HG03342 (cell line): ENCODE results near the gene TRIM47.

Source experiments
- ATAC-seq: cut with Tn5 transposase; IDR thresholded peaks from one replicate; pipeline ENCODE4 v1.9.1; 2021; ENCODE audit warnings: mild to moderate bottlenecking, moderate library complexity; ENCODE audit not compliant: unreplicated experiment

TRIM47 gene

DNA sequence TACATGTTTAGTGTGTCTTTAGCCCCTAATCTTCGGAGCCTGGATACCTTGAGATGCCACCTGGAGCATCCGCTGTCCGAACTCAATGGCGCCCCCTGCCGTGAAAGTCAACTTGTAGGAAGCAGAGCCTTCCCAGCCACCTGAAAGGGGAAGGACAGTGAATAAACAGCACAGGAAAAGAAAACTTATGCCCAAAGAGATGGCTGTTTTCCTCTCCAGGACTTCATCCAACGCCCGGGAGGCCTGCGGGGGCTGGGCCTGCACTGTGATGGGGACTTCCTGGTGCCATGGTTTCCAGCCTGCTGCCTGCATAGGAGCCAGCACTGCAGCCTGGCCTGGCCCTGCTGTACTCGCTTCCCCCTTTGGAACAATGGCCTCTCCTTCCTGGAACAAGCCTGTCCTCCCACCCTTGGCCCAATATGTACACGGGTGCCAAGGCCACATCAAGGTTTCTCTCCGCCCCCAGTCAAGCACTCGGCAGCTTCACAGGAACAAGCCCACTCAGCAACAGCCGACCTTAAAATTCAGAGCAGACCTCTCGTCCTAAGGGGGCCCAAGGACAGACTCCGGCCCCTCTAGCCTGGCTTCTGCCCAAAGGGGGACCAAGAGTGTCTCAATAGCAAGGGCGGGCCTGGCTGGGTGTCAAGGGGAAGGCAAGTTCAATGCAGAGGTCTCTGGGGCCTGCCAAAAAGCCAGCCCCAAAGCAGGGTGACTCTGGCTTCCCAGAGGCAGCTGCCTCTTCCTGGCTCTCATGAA lies 29.7 kb downstream of the TRIM47 start:
- ATAC-seq = no peak

- no peak for ATAC-seq
Measured at GRCh38 chr17:75847614-75848522, 30.5 kb downstream of the TRIM47 start.

DNA sequence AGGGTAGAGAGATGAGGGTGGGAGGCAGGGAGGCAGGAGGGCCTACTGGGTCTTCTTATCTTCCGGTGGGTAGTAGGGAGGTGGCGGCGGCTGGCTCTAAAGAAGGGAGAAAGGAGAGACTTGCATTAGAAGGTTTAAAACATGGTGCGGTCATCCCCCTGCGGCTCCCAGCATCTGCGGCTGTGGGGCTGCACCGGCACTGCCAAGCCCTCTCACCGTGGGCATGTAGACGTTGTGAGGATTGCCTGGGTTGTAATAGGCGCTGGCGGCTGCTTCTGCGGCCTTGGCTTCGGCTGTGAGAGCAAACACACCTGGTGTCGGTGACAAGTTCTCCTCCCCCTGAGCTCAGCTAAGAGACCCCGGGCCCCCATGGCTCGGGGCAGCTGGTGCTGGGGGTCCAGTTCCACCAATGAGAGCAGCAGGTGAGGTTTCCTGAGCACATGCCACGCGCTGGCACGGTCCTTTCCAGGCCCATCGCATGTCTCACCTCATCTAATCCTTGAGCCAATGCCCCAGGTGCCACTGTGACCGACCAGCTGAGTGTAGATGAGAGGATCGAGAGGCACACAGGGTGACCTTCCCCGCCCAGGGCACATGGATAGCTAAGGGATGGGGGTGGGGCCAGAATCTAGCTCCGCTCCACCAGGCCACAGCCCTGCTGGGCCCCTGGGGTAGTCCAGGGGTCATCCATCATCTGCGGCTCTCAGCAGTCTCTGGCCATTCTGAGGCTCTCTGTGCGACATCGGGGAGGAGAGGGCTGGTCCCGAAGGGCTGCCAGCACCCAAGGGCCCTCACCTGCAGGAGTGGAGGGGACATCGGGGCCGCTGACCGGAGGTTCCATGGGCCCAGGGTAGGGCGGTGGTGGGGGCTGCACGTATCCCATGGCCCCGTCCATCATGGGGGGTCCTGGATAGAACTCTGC lies 31.4 kb downstream of the TRIM47 start:
- no peak for ATAC-seq

GRCh38 chr17:75845933-75846691 lies 32.3 kb downstream of the TRIM47 start:
- no peak for ATAC-seq

DNA sequence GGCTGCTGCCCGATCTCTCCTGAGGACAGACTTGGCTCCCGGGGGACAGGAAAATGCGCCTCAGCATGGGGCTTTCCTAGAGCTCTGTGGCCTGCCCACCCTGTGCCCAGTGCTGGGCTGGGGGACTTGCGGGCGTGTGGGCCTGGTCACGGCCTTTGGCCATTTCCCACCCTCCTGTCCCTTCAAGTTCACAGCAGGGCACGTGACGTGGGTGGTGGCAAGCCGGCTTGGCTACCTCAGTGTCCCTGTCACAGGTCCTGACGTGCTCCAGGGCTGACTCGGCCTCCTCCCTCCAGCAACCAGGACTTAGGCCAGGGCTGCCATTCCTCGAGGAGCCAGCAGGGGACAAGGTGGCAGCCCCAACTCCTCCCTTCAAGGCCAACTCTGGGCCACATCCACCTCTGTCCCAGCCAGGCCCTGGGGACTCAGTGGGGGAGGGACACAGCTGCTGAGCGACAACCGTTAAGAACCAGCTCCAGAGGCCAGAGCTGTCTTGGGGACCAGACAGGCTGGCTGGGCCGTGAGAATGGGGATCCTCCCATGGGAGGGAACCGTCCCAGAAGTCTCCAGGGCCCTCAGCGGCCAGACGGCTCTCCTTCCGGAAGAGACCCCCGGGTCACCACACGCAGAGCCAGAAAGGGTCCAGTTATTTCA lies 33.2 kb downstream of the TRIM47 start:
- ATAC-seq = peak; percentile 72

- no peak for ATAC-seq
Measured at GRCh38 chr17:75844530-75845057, 33.8 kb downstream of the TRIM47 start.

GRCh38 chr17:75843577-75844529 lies 34.5 kb downstream of the TRIM47 start, which contains the start of gene UNC13D:
UNC13D (minus strand) TSS chr17:75844404; CDS start chr17:75844337, 67 bp downstream.
- no peak for ATAC-seq

- ATAC-seq = no peak
Measured at GRCh38 chr17:75842963-75843576, 35.3 kb downstream of the TRIM47 start.

DNA sequence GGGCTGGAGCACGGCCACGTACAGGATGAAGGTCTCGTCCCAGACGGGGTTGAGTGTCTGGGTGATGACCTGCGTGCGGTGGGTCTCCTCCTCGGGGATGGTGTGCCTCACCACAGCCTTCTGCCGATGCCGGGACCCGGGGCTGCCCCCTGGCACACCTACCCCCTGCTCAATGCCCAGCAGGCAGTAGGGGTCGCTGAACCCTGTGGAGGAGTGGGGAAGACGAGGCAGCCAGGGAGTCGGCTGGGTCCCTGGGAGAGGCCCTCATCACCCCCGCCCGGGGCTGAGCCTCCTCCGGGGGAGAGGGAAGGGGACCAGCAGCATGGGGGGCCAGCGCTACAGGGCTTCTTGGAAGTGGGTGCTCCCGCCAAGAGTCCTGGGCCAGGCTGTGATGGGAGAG lies 36.0 kb downstream of the TRIM47 start:
- no peak for ATAC-seq

GRCh38 chr17:75840799-75841164 lies 37.6 kb downstream of the TRIM47 start:
- ATAC-seq = no peak

DNA sequence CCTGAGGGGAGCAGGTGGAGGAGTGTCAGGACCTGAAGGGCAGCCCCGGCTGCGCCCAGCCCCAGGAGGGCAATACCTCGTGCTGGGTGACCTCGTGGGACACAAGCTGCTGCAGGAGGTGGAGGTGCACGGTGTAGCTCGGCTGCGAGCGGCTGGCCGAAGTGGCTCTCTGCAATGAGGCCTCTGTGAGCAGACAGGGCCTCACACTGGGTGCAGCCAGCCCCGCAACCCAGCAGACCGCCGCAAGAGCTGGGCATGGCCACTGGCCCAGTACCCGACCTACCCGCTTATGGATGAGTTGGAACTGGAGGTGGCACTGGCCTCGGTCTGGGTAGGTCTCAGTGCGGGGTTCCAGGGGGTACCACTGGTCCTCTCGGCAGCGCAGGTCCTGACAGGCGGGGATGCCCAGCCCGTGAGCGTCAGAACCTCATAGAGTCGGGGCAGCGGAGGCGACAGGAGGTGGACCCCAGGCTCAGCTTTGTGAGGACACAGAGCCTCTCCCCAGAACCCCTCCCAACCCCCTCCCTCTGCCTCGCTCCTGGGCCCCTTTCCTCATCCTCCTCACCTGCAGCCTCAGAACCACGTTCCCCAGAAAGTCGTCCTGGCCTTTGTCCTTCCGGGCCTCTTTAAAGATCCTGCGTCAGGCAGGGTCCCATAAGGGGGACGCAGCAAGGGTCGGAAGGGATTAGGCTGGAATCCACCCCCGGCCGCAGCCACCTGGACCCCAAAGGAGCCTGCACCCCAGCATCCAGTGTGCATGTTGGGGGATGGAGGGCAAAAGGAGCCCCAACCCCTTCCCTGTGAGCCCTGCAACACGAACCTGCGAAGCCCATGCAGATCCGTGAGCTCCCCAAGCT lies 38.2 kb downstream of the TRIM47 start:
- ATAC-seq = no peak

- no peak for ATAC-seq
Measured at GRCh38 chr17:75838410-75838809, 40.0 kb downstream of the TRIM47 start.

GRCh38 chr17:75837899-75838298 lies 40.5 kb downstream of the TRIM47 start:
- no peak for ATAC-seq

- ATAC-seq = no peak
Measured at GRCh38 chr17:75836605-75837004, 41.8 kb downstream of the TRIM47 start.

DNA sequence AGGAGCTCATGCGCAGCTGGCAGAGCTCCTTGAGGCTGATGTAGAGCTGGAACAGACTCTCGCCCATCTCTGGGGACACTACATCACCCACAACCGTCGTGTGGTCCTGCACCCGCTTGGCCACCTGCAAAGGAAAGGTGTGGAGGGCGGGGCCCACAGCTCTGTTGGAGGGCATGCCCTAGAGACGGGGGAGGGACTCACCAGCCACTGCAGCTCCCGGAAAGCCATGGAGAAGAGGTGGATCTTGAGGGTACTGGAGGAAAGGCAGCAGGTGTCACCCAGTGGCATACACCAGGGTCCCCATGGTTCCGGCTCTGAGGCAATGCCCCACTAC lies 42.8 kb downstream of the TRIM47 start:
- ATAC-seq = no peak

- ATAC-seq = no peak
Measured at GRCh38 chr17:75834928-75835653, 43.3 kb downstream of the TRIM47 start.
